A673 (cell line): ENCODE results near the gene TDP2.

ENCODE experiments used
- EZH2 ChIP-seq: fragments of 200-600 bp; sonication (generic); IDR thresholded peaks from 2 replicates; pipeline ENCODE4 v1.6.1; 2017; ENCODE audit warnings: borderline replicate concordance, low read depth, mild to moderate bottlenecking, mixed read lengths, antibody characterized with exemption, low read length; ENCODE audit not compliant: poor library complexity, severe bottlenecking
- TF ChIP-seq, protein P1 (sequence below): fragments of 300-800, 200-600 bp; sonication (generic); conservative IDR thresholded peaks from 2 replicates; pipeline ENCODE4 v1.5.1; 2017; ENCODE audit warnings: low read depth, mild to moderate bottlenecking, antibody characterized with exemption, low read length, moderate library complexity, mixed read lengths

- TF ChIP-seq, protein P1, sequence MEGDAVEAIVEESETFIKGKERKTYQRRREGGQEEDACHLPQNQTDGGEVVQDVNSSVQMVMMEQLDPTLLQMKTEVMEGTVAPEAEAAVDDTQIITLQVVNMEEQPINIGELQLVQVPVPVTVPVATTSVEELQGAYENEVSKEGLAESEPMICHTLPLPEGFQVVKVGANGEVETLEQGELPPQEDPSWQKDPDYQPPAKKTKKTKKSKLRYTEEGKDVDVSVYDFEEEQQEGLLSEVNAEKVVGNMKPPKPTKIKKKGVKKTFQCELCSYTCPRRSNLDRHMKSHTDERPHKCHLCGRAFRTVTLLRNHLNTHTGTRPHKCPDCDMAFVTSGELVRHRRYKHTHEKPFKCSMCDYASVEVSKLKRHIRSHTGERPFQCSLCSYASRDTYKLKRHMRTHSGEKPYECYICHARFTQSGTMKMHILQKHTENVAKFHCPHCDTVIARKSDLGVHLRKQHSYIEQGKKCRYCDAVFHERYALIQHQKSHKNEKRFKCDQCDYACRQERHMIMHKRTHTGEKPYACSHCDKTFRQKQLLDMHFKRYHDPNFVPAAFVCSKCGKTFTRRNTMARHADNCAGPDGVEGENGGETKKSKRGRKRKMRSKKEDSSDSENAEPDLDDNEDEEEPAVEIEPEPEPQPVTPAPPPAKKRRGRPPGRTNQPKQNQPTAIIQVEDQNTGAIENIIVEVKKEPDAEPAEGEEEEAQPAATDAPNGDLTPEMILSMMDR = no peak
- TF ChIP-seq EZH2 = no peak
Measured at GRCh38 chr6:24646771-24647170, 19.9 kb downstream of the TDP2 start.
